ENCODE data around the gene KATNAL2.
"Not testable (repeated sequence)": the region's sequence is repeated elsewhere in the genome, so short reads cannot be mapped to it uniquely, and the experiment has no call there.

The KATNAL2 gene

DNA sequence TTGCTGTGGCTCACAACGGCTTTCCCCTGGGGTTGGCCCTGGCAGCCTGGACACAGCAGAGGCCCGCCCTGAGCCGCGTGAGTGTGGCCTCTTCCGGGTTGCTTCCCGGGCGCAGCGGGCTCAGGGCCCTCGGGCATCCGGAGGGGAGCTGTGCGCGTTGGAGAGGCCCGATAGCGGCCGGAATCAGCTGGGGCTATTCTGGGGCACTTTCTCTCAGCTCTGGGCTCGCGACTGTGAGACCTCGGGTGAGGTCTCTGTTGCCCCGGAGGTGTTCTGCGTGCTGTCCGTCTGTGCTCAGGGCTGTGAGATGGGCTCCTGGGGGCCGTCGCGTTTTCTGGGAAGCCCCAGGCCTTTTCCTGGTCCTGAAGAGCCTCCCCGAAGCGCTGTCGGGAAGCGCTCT is 117.2 kb downstream of the KATNAL2 start:
- not testable (repeated sequence) for DNase-seq

DNA sequence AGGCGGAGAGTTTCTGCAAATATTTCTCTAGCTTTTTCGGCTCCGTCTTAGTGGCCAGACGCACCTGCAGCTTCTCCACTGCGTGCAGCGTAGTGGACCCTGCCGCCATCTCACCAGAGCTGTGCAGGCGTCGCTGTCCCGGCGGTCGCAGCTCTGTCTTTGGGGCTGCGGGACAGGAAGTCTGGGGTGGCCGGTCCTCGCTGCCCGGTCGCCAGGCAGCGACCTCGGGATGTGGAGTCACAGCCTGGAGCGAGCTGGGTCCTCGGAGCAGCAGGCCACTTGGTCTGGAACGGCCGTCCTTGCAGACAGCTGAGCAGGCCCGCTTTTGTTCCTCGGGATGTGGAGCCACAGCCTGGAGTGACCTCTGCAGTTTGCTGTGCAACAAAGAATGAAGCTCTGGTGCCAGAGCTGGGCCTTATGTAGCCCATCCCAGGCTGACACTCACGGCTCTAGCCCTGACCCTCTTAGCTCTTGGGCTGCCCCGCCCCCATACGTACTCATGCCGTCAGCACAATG is 117.8 kb downstream of the KATNAL2 start, which contains the start of gene ELOA2:
ELOA2 (minus strand) TSS at position 466 of the 516 bp plus-strand sequence; CDS start at position 109, 357 bp downstream.
- no peak for DNase-seq

DNA sequence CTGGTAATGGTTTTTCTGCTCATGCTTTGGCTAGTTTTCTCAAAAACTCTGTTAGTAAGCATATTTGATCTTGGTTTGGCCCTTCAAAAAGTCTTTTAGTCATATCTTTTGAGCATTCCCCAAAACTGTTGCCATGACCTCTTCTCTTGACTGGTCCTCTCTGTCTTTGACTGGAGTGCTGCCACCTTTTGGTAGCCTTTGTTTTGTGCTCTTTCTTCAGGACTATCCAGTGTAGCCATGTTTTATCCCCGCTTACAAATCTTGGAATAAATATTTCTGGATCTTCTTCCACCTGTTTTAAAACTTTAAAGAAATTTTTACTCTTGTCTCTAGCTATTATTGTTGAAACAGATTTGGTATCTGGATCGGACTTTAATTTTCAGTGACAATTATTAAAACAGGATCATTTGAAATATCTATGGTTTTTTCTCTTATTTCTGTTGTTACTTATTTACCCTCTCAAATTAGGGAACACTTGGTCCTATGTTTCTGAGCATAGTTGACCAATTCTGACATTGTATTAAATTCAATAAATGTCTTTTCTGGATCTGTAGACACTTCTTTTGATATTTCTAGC is 119.0 kb downstream of the KATNAL2 start:
- peak; percentile 1 for DNase-seq

DNA sequence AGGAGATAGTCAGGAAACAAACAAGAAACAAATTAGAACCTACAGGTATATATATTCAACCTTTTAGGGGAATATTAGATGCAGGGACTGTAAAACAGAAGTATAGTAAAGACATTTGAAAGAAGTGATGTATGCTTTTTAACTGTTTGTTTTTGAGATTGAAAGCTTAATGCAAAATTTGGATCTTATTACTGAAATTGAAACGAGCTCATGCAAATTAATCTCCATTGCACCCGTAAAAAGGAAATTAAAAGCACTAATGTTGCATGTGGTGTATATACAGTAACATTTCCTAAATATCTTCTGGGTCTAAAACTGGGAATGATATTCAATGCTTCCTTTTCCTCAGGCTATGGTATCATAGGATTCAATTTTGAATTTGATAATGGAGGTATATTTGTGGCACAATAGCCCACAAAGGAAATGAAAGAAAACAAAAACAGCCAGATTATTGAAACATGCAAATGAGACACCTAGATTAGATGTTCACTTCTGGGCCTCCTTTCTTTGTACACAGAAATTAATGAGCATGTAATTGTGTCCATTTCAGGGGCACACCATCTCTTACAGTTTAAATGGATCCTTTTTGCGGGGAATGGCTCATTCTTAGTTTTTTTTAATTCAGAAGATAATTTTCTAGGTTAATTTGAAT is 119.7 kb downstream of the KATNAL2 start:
- no peak for DNase-seq

DNA sequence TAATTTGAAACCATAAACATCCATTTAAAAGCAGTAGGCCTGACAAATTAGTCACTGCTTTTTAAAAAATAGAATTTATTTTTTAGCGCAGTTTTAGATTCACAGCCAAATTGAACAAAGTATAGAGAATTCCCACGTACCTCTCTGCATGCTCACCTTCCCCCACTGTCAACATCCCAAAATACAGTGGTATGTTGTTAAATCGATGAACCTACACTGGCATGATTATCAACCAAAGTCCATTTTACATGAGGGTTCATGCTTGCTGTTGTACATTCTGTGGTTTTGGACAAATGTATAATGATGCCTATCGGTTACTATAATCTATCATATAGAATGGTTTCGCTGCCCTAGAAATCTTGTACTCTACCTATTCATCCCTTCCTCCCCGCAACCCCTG is 123.6 kb downstream of the KATNAL2 start:
- no peak for DNase-seq

DNA sequence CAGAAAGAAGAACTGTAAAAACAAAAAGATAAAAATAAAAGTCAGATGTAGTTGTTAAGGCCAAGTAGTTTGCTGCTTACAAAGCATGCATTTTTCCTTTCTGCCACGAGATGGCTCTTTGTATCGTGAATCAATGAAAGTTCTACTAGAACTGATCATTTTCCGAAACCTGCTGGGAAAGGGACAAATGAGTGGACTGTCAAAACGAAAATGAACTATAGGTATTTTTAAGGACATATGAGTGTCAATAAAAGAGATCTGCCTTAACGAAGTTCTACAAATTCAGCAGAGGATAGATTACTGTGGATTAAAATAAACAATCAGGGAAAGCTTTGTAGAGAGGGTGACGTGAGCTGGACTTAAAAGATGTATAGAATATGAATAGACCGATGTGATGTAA is 133.1 kb downstream of the KATNAL2 start:
- DNase-seq = peak; percentile 45

DNA sequence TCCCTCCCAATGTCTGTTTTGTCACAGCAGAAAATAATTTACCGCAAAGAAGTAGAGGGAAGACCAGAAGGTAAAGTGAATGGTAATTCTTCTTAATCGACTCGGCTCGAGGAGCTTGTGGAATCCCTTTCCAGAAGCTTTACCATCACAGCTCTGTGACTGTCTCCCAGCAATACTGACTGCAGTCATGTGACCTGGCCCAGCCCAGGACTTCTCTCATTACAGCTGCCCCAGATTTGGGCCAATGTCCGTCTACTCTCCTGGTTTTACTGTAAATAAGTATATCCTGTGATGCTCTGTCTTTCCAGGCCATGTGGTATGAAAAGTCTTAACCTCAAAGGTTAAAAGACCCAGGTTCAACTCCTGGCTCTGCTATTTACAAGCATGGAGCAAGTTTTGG is 137.0 kb downstream of the KATNAL2 start:
- DNase-seq = no peak

DNA sequence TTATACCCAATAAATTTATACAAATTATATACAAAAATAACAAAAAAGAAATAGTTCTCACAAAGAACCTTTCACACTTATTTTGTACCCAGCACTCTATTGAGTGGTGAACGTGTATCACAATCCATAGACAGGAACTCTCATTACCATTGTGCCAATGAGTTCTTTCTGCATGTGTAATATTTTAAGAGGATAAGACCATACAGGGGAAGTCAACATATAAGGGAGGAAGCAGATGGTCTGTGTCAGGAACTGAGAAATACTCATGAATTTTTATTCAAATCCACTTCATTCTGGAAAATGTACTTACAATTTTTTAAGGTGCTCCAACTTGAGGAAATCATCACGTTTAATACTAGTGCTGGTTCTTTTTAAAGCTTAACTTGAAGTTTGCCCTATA is 145.1 kb downstream of the KATNAL2 start:
- DNase-seq = no peak

DNA sequence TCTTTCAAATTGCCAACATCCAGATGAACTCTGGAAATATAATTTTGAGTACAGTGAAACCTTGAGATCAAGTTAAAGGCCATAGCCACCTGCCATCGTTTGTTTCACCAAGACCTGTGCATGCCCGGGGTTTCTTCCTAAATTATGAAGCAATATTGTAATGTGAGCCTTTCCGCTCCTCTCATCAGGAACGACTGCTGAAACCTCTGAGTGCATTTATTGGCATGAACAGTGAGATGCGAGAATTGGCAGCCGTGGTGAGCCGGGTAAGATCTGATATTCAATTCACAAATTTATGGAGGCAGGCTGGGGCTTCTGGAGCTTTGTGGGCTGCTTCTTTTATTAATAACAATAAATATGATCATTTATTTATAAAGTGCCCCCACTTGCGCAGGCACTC is 145.7 kb downstream of the KATNAL2 start:
- DNase-seq = no peak

DNA sequence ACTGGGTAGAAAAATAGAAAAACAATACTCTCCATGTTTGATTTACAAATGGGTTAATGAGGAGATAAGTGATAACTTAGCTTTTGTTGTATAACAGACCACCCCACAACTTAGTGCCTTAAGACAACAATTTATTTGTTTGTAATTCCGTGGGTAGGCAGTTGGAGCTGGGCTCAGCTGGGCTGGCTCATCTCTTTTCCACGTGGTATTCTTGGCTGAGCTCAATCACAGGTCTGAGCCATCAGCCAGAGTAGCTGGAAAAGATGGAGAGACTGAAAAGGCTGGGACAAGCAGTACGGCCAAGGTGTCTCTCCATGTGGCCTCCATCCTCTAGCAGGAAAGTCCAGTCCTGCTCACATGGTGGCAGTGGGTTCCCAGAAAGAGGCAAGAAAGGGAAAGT is 150.2 kb downstream of the KATNAL2 start:
- DNase-seq = no peak

DNA sequence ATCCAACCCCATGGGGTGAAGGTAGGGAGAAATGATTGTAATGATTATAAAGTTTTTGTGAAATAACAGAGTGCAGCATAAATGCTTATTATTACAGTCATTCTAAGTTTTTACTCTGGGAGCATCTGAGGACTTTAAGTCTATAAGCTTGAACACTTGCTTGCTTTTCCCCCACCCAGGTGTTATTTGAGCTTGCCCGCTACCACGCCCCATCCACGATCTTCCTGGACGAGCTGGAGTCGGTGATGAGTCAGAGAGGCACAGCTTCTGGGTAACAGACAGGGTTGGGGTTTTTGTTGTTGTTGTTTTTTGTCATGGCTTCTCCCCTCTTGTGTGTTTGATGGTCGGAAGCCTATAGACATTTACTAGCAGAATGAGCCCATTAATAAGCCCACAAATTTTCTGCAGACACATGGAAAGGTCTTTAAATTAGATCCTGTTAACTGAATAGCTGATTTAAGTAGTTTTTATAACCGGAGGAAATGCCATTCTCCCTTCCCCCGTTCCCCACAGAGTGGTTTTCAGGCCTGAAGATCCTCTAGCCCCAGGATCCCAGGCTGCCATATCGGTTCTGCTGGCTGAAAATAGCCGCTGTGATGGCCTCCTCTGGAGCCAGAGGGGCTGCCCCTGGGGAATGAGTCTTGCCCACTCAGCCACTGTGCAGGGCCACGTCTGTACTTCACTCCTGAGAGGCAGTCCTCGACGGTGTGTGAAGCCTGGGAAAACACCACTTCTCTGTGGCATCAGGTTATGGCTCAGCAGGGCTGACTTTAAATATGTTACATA is 157.9 kb downstream of the KATNAL2 start:
- peak; percentile 3 for DNase-seq

DNA sequence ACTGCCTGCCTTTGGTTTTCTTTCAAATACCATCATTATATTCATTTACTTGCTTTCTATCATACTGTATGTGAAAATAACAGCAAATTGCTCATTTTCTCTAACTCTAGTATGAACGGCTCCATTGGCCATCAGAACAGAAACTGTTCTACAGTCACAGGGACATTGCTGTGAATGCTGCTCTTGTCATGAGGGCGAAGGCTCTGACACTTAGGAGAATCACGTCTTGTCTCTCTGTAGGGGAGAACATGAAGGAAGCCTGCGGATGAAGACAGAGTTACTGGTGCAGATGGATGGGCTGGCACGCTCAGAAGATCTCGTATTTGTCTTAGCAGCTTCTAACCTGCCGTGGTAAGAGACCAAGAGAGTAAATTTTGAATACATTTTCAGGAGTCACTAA is 159.7 kb downstream of the KATNAL2 start:
- no peak for DNase-seq

DNA sequence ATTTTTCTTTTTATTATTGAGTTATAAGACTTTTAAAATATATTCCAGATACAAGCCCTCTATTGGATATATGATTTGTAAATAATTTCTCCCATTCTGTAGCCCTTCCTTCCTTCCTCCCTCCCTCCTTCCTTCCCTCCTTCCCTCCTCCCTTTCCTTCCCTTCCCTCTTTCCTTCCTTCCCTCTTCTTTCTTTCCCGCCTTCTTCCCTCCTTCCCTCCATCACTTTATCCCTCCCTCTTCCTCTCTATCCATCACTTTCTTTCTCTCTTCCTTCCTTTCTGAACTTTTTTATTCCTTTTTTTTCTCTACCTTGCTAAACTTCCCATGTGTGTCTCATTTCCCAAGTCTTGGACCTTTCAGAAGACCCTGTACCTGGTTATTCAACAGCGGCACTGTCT is 163.5 kb downstream of the KATNAL2 start:
- DNase-seq = no peak

DNA sequence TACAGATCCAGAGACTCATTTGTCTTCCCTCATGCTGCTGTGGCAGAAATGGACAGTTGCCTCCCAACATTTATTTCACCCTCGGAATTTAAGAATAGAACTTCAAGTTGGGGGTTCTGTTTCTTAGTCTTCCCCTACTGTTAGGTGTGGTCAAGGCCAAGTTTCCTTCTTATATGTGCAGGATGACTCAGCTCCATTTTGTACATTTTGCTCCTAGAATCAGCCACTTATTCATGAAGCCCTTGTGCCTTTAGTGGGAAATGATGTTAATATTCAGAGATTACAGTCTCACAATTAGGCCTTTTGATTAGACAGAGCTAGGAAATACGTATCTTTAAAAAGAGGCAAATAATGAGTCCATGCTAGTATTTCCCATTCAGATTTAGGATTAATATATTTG is 164.2 kb downstream of the KATNAL2 start:
- DNase-seq = no peak

DNA sequence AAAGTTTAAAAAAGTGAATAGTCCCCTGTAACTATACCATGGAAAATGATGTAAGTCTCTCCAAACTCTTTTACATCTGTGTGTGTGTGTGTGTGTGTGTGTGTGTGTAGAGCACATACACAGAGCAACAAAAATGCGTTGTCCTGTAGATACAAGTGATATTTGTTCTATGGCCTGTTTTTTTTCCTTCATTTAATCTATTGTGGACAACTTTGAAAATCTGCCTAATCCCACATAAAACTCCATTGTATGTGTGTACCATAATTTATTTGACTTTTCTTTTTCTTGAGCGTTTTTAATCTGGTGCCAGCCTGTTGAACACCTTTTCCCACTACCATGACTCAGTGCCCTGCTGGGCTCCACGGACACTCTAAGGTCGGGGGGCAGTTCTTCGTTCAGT is 170.3 kb downstream of the KATNAL2 start:
- DNase-seq = no peak

DNA sequence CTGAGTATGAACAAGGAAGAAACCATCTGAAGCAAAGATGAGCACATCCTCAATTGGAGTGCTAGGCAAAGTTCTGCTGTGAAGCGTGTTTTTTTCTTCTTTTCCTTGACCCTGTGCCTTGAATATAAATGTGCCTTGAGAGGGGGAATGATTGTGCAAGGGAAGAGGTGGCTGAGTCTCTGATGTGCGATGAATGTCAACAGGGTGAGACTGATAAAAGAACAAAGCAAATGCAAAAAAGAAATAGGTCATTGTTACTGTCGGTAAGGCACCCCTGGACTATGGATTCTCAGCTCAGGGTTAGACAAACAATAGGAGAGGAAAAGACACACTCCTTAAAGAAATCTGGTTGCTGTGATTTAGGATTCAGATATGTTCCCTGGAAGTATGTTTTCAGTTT is 178.4 kb downstream of the KATNAL2 start:
- DNase-seq = no peak

DNA sequence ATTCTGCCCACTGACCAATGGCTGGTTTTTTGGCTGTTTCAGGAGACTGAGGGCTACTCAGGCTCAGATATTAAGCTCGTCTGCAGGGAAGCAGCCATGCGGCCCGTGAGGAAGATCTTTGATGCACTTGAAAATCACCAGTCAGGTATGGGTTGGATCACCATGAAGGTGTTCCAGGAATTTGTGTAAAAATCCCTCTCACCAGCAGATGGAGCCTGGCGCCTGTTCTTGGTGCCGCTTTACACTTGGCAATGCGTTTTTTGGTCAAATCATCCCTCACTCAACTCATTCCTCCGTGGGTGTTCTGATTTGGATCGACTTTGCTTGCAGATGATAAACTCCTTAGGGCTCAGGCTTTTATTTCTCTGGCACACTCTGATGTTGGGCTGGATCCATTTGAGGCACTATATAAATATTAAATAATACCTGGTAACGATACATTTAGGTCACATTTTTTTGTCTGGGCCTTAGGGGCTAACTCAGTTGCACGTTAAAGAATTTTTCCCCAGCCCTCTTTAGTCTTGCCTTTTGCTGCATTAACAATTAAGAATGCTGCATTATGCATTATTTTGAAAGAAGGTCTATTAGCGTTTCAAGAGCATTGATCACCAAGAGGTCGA is 182.9 kb downstream of the KATNAL2 start:
- peak; percentile 56 for DNase-seq

DNA sequence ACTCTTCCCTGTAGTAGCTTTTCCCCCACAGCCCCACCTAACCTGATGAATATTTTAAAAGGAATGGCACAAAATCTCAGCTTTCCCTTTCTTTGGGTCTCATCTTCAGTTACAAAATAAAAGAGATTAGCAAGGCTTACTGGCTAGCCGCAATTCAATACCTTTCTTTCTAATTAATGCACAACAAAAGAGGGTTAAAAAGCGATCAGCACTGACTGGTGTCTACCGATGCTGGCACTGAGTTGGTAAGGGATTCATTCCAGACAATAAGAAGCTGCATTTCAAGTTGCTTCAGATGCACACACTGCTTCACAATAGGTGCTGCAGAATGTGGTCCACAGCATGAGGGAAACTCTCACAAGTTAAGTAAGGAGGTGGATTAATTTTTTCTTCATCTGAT is 191.0 kb downstream of the KATNAL2 start:
- no peak for DNase-seq

DNA sequence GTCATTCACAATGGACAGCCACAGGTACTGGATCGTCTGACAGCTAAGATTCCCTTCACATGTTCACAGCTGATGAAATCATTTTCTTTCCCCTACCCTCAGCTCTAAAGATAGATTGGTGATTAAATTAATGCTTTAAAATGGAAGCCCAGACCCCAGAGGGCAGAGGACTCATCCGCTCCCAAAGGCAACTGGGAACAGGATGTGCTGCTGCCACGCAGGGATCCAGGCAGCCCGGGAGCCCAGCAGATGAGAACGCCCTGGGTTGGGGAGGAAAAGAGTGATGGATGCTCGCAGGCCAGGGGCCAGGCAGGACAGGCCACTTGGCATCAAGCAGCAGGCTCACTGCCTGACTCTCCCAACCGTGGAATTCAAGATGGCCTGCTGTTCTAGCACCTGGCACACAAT is 191.6 kb downstream of the KATNAL2 start:
- no peak for DNase-seq

DNA sequence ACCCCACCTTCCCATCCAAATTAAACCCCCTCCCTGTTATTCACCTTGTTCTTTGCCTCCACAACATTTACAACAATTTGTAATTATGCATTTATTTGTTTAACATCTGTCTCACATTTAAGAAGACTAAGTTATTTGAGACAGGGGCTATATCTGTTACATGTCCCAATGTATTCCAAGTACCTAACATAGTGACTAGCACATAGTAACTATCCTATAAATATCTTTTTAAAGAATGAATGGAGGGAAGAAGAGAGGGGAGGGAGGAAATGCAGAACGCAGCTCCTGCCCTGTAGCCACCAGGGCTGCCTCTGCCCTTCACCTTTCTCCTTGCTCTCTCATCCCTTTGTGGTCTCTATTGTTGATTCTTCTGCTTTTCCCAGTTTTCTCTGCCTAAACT is 192.3 kb downstream of the KATNAL2 start:
- DNase-seq = no peak

DNA sequence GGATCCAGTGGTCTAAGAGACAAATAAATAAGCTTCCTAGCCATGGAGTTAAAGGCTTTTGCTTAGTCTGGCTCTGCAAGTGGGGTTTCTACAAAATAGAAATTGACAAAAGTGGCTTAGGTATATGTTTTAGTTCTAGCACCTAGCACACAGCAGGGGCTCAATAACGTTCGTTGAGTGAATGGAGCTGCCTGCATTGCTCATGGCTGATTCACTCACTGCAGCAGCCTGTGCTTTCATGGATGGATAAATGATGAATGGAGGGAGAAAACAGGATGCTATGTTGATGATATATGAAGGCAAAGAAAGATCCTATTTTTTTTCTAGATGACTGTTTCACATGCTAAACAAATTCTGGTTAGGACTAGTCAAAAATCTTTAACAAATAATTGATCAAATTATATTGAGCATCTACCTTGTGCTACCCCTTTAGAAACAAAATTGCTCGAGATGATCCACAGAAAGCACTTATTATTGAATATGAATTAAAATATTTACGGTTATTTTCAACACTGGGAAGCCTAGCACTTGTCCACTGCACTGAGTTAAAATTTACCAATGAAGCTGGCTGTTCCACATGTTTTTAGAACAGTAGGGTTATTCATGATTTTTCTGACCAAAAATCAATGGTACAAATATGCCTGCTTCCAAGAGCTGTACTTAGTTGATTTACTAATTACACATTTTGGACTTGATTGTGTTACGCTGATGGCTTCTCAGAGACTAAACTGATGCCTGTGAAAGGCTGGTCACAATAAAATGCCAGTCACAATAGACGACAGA is 193.3 kb downstream of the KATNAL2 start:
- no peak for DNase-seq

DNA sequence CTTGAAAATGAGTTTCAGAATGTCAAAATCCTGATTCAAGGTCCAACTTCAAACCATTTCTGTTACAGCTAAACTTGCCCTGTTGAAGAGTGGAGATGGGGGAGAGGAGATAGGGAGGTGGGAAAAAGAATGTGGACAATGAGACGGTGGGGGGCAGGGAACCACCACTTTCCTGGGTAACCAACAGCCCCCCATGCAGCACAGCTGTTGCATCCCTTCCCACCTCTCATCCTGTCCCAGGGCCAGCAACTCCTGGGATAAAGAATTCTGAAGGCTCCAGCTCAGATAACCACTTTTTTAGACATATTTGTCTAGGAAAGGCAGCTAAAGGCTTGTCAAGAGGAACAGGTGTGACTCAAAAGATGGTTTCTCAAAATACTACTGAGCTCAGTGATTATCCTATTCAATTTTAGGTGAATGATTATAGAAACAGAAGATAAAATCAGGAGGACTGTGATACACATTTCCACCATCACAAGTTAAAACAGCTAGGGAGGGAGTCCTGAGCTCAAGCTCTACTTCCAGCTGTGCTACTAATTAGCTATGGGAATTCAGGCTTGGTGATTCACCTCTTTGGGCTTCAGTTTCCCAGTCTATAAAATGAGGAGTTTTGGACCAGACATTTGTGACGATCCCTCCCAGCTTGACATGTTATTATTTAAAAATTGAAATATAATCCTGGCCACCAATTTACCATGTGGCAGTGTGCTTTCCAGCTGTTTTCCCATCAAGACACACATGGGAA is 196.6 kb downstream of the KATNAL2 start:
- DNase-seq = peak; percentile 80
